Measurements from ENCODE around the gene BSN. TPM values are rescaled to one million over a fixed set of nuclear protein-coding genes. Genes with fewer than 3 reads are reported as not detected.

BSN gene
- total and polyA plus RNA-seq, 2 donors (not counting 1 experiment from before 2014, with no cell fraction given), result 0.03 to 0.20 TPM

DNA sequence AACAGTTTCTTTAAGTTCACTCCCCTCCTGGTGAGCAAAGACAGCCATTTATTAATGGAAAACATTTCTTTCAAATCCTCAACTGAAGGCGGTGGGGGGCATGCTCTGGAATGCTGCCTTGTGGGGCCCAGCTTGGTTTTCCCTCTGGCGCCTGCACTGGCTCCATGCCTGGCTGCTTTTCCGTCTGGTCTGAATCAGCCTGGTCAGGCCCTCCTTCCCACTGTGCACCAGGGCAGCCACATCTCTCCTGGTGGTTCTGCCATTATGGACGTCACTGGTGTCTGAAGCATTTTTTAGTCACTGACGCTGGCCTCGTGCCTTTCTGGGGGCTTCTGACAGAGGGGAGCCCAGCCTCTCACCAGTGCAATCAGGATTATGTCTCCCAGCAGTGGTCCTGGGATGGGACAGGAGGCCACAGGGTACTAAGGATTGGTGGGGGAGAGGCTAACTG is 62.2 kb downstream of the BSN start:
- intact Hi-C loops (cut with micrococcal nuclease), result no loop called here
- H3K4me3 Mint-ChIP-seq, result no peak overlapping the region
- no peak for ATAC-seq (ENCODE audit: low read depth)
- Histone ChIP-seq H3K27me3 (replicated peaks in 1 of 4; ENCODE audit: control extremely low read depth in 1 of 4, control insufficient read depth in 3 of 4, insufficient read depth in 4 of 4, low read length in 3 of 4) (peaks cover 0 to 3% (median 0%) of the 10 kb centered on the region in 4 experiments), H3K79me2 (ENCODE audit: control insufficient read depth, insufficient read depth, low read length) (no peaks in the 10 kb centered on the region), H2AFZ (ENCODE audit: insufficient read depth, low read depth, low read length, poor library complexity, severe bottlenecking) (no peak overlapping the region), H3K9ac (ENCODE audit: low read length) (no peak overlapping the region), H3K4me3 (ENCODE audit: control extremely low read depth in 1 of 5, extremely low read depth in 1 of 5, insufficient read depth in 1 of 5, low read depth in 2 of 5, low read length in 4 of 5) (no peak overlapping the region), H3K9me3 (ENCODE audit: control extremely low read depth in 1 of 3, control insufficient read depth in 2 of 3, insufficient read depth in 1 of 3, low read length in 2 of 3) (peaks cover 0 to 7% (median 0%) of the 10 kb centered on the region in 3 donors), H3K4me2 (replicated peaks; ENCODE audit: low read depth, low read length, poor library complexity, severe bottlenecking) (no peak overlapping the region), H3K36me3 (replicated peaks in 1 of 2; ENCODE audit: control extremely low read depth in 1 of 2, control insufficient read depth in 1 of 2, extremely low read depth in 1 of 2, insufficient read depth in 2 of 2, low read length in 1 of 2) (no peaks in the 10 kb centered on the region), H3K4me1 (ENCODE audit: control insufficient read depth in 2 of 2, insufficient read depth in 2 of 2, low read length in 2 of 2) (no peaks in the 10 kb centered on the region), H3K27ac (ENCODE audit: low read length in 2 of 2) (no peak overlapping the region), H4K20me1 (ENCODE audit: control insufficient read depth, insufficient read depth, low read length, poor library complexity, severe bottlenecking) (no peaks in the 10 kb centered on the region)
- H3K27me3 Mint-ChIP-seq, result peaks cover 17% of the 10 kb centered on the region
- DNase-seq, result no peak
- H3K4me1 Mint-ChIP-seq, result no peaks in the 10 kb centered on the region
- 92% methylated on average over 6 of the region's 6 CpGs for WGBS (ENCODE audit: insufficient coverage)
- CTCF ChIA-PET, result no interaction called here
- TF ChIP-seq EZH2 (IDR thresholded peaks at IDR 0.05; ENCODE audit: borderline replicate concordance, insufficient read depth, low read depth, low read length, poor library complexity, severe bottlenecking), result no peak
- TF ChIP-seq, protein P1, sequence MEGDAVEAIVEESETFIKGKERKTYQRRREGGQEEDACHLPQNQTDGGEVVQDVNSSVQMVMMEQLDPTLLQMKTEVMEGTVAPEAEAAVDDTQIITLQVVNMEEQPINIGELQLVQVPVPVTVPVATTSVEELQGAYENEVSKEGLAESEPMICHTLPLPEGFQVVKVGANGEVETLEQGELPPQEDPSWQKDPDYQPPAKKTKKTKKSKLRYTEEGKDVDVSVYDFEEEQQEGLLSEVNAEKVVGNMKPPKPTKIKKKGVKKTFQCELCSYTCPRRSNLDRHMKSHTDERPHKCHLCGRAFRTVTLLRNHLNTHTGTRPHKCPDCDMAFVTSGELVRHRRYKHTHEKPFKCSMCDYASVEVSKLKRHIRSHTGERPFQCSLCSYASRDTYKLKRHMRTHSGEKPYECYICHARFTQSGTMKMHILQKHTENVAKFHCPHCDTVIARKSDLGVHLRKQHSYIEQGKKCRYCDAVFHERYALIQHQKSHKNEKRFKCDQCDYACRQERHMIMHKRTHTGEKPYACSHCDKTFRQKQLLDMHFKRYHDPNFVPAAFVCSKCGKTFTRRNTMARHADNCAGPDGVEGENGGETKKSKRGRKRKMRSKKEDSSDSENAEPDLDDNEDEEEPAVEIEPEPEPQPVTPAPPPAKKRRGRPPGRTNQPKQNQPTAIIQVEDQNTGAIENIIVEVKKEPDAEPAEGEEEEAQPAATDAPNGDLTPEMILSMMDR (IDR thresholded peaks at IDR 0.05), result no peak
- no peaks in the 10 kb centered on the region for H3K9me3 Mint-ChIP-seq (ENCODE audit: insufficient read depth)
- no peak overlapping the region for H3K27ac Mint-ChIP-seq
- POLR2A ChIA-PET, result no interaction called here

DNA sequence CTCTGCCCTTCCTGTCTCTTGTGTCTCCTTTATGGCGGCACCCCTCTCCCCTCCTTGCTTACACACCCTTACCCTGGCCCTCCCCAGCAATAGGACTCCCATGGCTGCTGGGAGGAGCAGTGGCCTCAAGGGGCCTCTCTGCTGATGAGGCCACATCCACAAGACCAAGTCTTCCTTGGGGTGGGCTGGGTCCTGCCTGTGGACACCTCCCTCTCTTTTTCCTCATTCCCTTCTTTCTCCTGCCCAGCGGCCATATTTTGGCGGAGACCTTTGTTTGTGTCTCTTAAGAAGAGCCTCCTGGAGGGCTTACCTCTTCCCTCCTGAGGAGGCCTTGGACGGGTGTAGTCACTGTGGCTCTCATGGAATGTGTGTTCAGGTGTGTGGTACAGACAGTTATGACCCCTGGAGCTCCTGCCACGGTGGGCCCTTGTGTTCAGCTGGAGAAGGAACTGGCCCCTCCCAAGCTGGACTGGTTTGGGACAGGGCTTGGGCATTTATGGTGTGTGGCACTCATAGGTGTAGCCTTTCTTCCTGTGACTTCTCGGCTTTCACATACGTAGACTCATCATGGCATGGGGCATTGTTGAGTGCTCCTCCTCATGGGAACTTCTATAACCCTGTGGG is 63.2 kb downstream of the BSN start:
- peaks cover 0 to 7% (median 0%) of the 10 kb centered on the region in 3 donors for H3K9me3 ChIP-seq (ENCODE audit: control extremely low read depth in 1 of 3, control insufficient read depth in 2 of 3, insufficient read depth in 1 of 3, low read length in 2 of 3)
- no peaks in the 10 kb centered on the region for H4K20me1 ChIP-seq (ENCODE audit: control insufficient read depth, insufficient read depth, low read length, poor library complexity, severe bottlenecking)
- Mint-ChIP-seq H3K27me3 (peaks cover 22% of the 10 kb centered on the region), H3K4me1 (no peaks in the 10 kb centered on the region), H3K27ac (no peak overlapping the region), H3K4me3 (no peak overlapping the region), H3K9me3 (ENCODE audit: insufficient read depth) (no peaks in the 10 kb centered on the region)
- ATAC-seq (ENCODE audit: low read depth) (no peak), DNase-seq (no peak)
- no peaks in the 10 kb centered on the region for H3K36me3 ChIP-seq (replicated peaks in 1 of 2; ENCODE audit: control extremely low read depth in 1 of 2, control insufficient read depth in 1 of 2, extremely low read depth in 1 of 2, insufficient read depth in 2 of 2, low read length in 1 of 2)
- no peak overlapping the region for H3K4me3 ChIP-seq (ENCODE audit: control extremely low read depth in 1 of 5, extremely low read depth in 1 of 5, insufficient read depth in 1 of 5, low read depth in 2 of 5, low read length in 4 of 5)
- H3K4me1 ChIP-seq (ENCODE audit: control insufficient read depth in 2 of 2, insufficient read depth in 2 of 2, low read length in 2 of 2), result no peaks in the 10 kb centered on the region
- CTCF ChIA-PET, result no interaction called here
- POLR2A ChIA-PET, result no interaction called here
- no peak overlapping the region for H2AFZ ChIP-seq (ENCODE audit: insufficient read depth, low read depth, low read length, poor library complexity, severe bottlenecking)
- H3K27me3 ChIP-seq (replicated peaks in 1 of 4; ENCODE audit: control extremely low read depth in 1 of 4, control insufficient read depth in 3 of 4, insufficient read depth in 4 of 4, low read length in 3 of 4), result peaks cover 0 to 3% (median 0%) of the 10 kb centered on the region in 4 experiments
- H3K79me2 ChIP-seq (ENCODE audit: control insufficient read depth, insufficient read depth, low read length), result no peaks in the 10 kb centered on the region
- 88% methylated on average over 2 of the region's 7 CpGs for WGBS (ENCODE audit: insufficient coverage)
- no peak overlapping the region for H3K27ac ChIP-seq (ENCODE audit: low read length in 2 of 2)
- no peak overlapping the region for H3K4me2 ChIP-seq (replicated peaks; ENCODE audit: low read depth, low read length, poor library complexity, severe bottlenecking)
- TF ChIP-seq EZH2 (IDR thresholded peaks at IDR 0.05; ENCODE audit: borderline replicate concordance, insufficient read depth, low read depth, low read length, poor library complexity, severe bottlenecking), result no peak
- intact Hi-C loops (cut with micrococcal nuclease), result no loop called here
- H3K9ac ChIP-seq (ENCODE audit: low read length), result no peak overlapping the region
